CD8-positive, alpha-beta memory T cell (primary cell): ENCODE results near the gene MCM5. TPM values are rescaled to one million over a fixed set of nuclear protein-coding genes. Genes with fewer than 3 reads are reported as not detected.

Source experiments
- CTCF ChIA-PET: fragments of 350-600 bp; sonication (Branson Sonifier 250); formaldehyde crosslinking; loops from one replicate; lab custom pipeline; 2021; ENCODE audit warnings: antibody characterized with exemption; lab: Charles Lee
- POLR2A ChIA-PET: fragments of 350-600 bp; sonication (Branson Sonifier 250); formaldehyde crosslinking; loops from one replicate; lab custom pipeline; 2021; ENCODE audit warnings: antibody characterized with exemption; lab: Charles Lee
- DNase-seq, 5 donors: peaks; one replicate each; pipeline versions ENCODE4 v3.0.0 to v3.0.0-alpha.2; 2020 to 2022; ENCODE audit warnings: mixed read lengths in 1 of 5
- H3K27ac ChIP-seq: one replicate; pipeline ENCODE4 v1.7.0; 2013; ENCODE audit warnings: low read depth, mild to moderate bottlenecking, low read length, moderate library complexity
- H3K27me3 ChIP-seq: 2 replicates; pipeline ENCODE4 v1.7.0; 2013; ENCODE audit warnings: low read length, mild to moderate bottlenecking; ENCODE audit not compliant: insufficient read depth, poor library complexity, severe bottlenecking
- H3K36me3 ChIP-seq: 2 replicates; pipeline ENCODE4 v1.7.0; 2013; ENCODE audit warnings: mild to moderate bottlenecking, low read length, moderate library complexity; ENCODE audit not compliant: insufficient read depth
- H3K4me1 ChIP-seq: 2 replicates; pipeline ENCODE4 v1.7.0; 2013; ENCODE audit warnings: mild to moderate bottlenecking, low read length, moderate library complexity; ENCODE audit not compliant: insufficient read depth
- H3K4me3 ChIP-seq: 2 replicates; pipeline ENCODE4 v1.7.0; 2013; ENCODE audit warnings: mild to moderate bottlenecking, low read length
- H3K9me3 ChIP-seq: 2 replicates; pipeline ENCODE4 v1.7.0; 2013; ENCODE audit warnings: mild to moderate bottlenecking, low read length
- H3K27ac Mint-ChIP-seq, 8 donors: one replicate each; pipeline ENCODE4 v1.8.0; 2020 to 2021; ENCODE audit warnings: mixed read lengths in 8 of 8, mild to moderate bottlenecking in 6 of 8, inconsistent platforms in 3 of 8, moderate library complexity in 3 of 8
- H3K27me3 Mint-ChIP-seq, 2 donors: one replicate each; pipeline ENCODE4 v1.8.0; 2020 to 2021; ENCODE audit warnings: mixed read lengths in 2 of 2, mild to moderate bottlenecking in 1 of 2, moderate library complexity in 1 of 2
- H3K36me3 Mint-ChIP-seq, 3 donors: one replicate each; pipeline ENCODE4 v1.8.0; 2020 to 2021; ENCODE audit warnings: mixed read lengths in 3 of 3, inconsistent platforms in 1 of 3, mild to moderate bottlenecking in 1 of 3
- H3K4me1 Mint-ChIP-seq, 3 donors: one replicate each; pipeline ENCODE4 v1.8.0; 2020 to 2021; ENCODE audit warnings: mixed read lengths in 3 of 3, inconsistent platforms in 1 of 3, mild to moderate bottlenecking in 1 of 3
- H3K4me3 Mint-ChIP-seq, 7 donors: one replicate each; pipeline ENCODE4 v1.8.0; 2020 to 2021; ENCODE audit warnings: mixed read lengths in 7 of 7, mild to moderate bottlenecking in 6 of 7, moderate library complexity in 4 of 7, inconsistent platforms in 2 of 7
- H3K9me3 Mint-ChIP-seq, 5 donors: one replicate each; pipeline ENCODE4 v1.8.0; 2020 to 2022; ENCODE audit warnings: mixed read lengths in 5 of 5, mild to moderate bottlenecking in 3 of 5, moderate library complexity in 2 of 5, inconsistent platforms in 1 of 5
- polyA plus RNA-seq: library from polyadenylated mRNA; unstranded; fragments of 300-500 nt; fragmentation: Illumina TruSeq; gene quantifications from one replicate; pipeline ENCODE4 v1.2.3, GENCODE V29; 2021
- total RNA-seq, 2 experiments: library from RNA; stranded (reverse); gene quantifications; one replicate each; pipeline ENCODE4 v1.2.3, GENCODE V29; 2021

The MCM5 gene
- 100 to 1,000 TPM; 287 to 300 TPM for total RNA-seq
- polyA plus RNA-seq, result 28.4 TPM

DNA sequence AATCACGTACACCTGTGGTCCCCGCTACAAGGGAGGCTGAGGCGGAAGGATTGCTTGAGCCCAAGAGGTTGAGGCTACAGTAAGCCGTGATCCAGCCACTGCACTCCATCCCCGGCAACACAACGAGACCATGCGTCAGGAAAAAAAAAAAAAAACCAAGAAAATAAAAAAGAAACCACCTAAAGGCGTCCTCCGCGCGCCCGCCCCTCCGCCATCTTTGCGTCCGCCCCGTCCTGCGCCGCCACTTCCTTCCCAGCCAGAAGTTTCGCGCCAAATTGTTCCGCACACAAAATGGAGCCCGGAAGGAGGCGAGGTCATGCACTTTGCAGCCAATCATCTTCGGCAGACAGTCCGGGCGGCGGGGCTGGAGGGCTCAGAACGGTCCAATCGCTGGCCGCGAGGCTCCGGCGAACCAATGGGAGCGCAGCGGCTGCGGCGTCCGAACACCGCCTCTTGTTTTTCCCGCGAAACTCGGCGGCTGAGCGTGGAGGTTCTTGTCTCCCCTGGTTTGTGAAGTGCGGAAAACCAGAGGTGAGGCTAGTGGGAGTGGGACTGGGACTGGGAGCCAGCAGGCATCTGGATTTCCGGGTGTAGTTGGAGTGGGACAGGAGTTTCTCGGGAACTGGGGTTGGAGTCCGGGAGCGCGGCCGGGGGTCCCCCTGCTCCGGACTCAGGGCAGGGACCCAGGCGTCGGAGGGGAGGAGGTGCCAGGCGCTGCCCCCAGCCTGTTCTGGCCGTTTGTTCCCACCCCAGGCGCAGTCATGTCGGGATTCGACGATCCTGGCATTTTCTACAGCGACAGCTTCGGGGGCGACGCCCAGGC, at the start of gene MCM5:
Gene MCM5 (plus strand): TSS at position 463 of the 823 bp plus-strand sequence. CDS start 299 bp downstream, at position 762.
- H3K4me3 Mint-ChIP-seq, result peak within 1 kb of the TSS; percentile 97 to 100 (median 99)
- no peaks in the 10 kb centered on the region for H3K9me3 Mint-ChIP-seq
- peaks cover 0 to 7% of the 10 kb centered on the region in 2 donors for H3K27me3 Mint-ChIP-seq
- peaks cover 21 to 33% (median 22%) of the 10 kb centered on the region in 3 donors for H3K4me1 Mint-ChIP-seq
- H3K36me3 Mint-ChIP-seq, result peaks cover 0 to 40% (median 15%) of the 10 kb centered on the region in 3 donors
- Histone ChIP-seq H3K27me3 (no peaks in the 10 kb centered on the region), H3K4me1 (peaks cover 9% of the 10 kb centered on the region), H3K9me3 (no peaks in the 10 kb centered on the region), H3K27ac (peak within 1 kb of the TSS; percentile 74), H3K36me3 (peaks cover 5% of the 10 kb centered on the region), H3K4me3 (peak within 1 kb of the TSS; percentile 75)
- DNase-seq, result peak; percentile 97 to 98 (median 97)
- CTCF ChIA-PET, result no interaction called here
- H3K27ac Mint-ChIP-seq, result peak within 1 kb of the TSS; percentile 87 to 99 (median 96)
- POLR2A ChIA-PET, result no interaction called here

- H3K36me3 Mint-ChIP-seq, result peaks cover 0 to 15% (median 0%) of the 10 kb centered on the region in 3 donors
- H3K27me3 Mint-ChIP-seq, result peaks cover 5 to 19% of the 10 kb centered on the region in 2 donors
- ChIA-PET CTCF (interaction anchor here (0.6 to 3.5 kb wide), 22 partner anchors 10 to 774 kb away, joined by 3 to 37 read pairs (median 3); partner anchors contain the start of gene TOM1), POLR2A (interaction anchor here (1.0 kb wide), 1 partner anchor 51 kb away, joined by 3 read pairs; the partner anchor contains the start of gene TOM1)
- H3K36me3 ChIP-seq, result no peaks in the 10 kb centered on the region
- H3K4me3 Mint-ChIP-seq, result peak overlapping the region; percentile 55 to 92 (median 82)
- H3K4me1 ChIP-seq, result peaks cover 16% of the 10 kb centered on the region
- H3K27me3 ChIP-seq, result no peaks in the 10 kb centered on the region
- no peaks in the 10 kb centered on the region for H3K9me3 ChIP-seq
- DNase-seq, result peak; percentile 74 to 89 (median 80)
- peak overlapping the region; percentile 74 for H3K4me3 ChIP-seq
- no peaks in the 10 kb centered on the region for H3K9me3 Mint-ChIP-seq
- H3K27ac Mint-ChIP-seq, result peak overlapping the region in 6 of 8 donors; percentile 4 to 83 (median 42)
- peaks cover 16 to 31% (median 16%) of the 10 kb centered on the region in 3 donors for H3K4me1 Mint-ChIP-seq
- peak overlapping the region; percentile 27 for H3K27ac ChIP-seq
Measured at GRCh38 chr22:35350539-35351503, 49.1 kb upstream of the MCM5 start.

DNA sequence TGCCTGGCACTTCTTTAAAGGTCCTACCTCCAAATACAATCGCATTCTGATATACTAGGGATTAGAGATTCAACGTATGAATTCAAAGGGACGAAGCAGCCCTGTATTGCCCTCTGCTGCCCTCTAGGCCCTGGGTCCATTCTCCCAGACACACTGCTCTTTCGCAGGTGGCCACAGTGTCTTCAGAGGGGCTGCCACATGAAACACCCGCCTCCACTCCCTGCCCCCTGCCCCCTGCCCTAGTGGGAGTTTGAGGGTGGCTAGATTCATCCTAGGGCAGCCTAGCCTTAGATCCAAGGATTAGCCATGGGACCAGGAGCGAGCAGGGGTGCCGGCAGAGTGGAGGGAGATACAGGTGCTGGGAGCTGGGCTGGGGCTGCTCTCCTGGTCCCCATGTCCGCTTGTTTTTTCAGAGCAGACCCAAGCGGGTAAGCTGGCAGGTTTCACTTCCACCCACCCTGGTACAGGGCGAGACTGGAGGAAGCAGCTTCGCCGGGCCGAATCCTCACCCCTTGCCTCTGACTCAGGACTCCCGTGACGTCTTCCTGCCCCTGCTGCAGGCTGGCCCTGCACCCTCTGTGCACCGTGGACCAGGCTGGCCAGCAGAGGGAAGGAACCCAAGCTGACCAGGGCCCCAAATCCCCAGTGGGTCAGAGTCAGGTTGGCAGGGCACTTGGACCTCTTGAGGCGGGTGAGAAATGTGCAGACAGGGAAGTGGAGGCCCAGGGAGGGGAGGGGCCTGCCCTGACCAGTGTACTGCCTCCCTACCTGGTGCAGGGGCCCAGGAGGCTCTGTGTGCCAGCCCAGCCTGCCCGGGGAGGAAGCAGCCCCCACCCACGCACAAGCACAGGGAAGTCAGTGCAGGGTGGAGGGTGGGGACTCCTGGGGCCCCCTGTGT, 47.5 kb upstream of the MCM5 start:
- H3K4me3 Mint-ChIP-seq, result peak overlapping the region in 4 of 7 donors; percentile 16 to 68 (median 38)
- Histone ChIP-seq H3K4me3 (no peak overlapping the region), H3K27me3 (no peaks in the 10 kb centered on the region), H3K9me3 (no peaks in the 10 kb centered on the region), H3K36me3 (no peaks in the 10 kb centered on the region), H3K4me1 (peaks cover 16% of the 10 kb centered on the region), H3K27ac (no peak overlapping the region)
- peaks cover 16 to 31% (median 16%) of the 10 kb centered on the region in 3 donors for H3K4me1 Mint-ChIP-seq
- ChIA-PET CTCF (interaction anchor here (0.9 to 1.3 kb wide), 4 partner anchors 38 to 772 kb away, joined by 3 read pairs; no protein-coding TSS in a partner anchor), POLR2A (no interaction called here)
- H3K27me3 Mint-ChIP-seq, result peaks cover 6 to 25% of the 10 kb centered on the region in 2 donors
- no peaks in the 10 kb centered on the region for H3K9me3 Mint-ChIP-seq
- DNase-seq, result no peak
- peaks cover 0 to 4% (median 0%) of the 10 kb centered on the region in 3 donors for H3K36me3 Mint-ChIP-seq
- peak overlapping the region in 4 of 8 donors; percentile 24 to 84 (median 62) for H3K27ac Mint-ChIP-seq

DNA sequence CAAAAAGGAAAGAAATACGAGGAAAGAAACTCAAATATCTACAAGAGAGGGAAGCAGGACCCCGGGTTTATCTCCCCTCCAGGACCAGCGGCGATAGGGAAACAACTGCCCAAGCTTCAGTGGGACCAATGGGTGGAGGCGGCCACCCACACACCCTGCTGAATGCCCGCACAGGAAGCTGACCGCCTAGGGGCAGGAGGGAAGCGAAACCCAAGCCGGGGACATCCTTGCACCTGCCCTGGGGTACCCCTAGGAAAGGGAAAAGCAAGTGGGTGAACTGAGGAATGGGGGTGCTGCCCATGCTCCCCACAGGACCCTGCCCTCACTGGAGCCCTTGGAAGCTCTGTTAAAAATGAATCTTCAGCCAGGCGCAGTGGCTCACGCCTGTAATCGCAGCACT, 46.6 kb upstream of the MCM5 start:
- Mint-ChIP-seq H3K4me1 (peaks cover 16 to 31% (median 16%) of the 10 kb centered on the region in 3 donors), H3K4me3 (no peak overlapping the region), H3K9me3 (no peaks in the 10 kb centered on the region), H3K36me3 (no peaks in the 10 kb centered on the region), H3K27ac (peak overlapping the region in 1 of 8 donors; percentile 70), H3K27me3 (peaks cover 9 to 28% of the 10 kb centered on the region in 2 donors)
- no peak for DNase-seq
- H3K4me1 ChIP-seq, result peaks cover 16% of the 10 kb centered on the region
- H3K4me3 ChIP-seq, result no peak overlapping the region
- no peaks in the 10 kb centered on the region for H3K9me3 ChIP-seq
- POLR2A ChIA-PET, result no interaction called here
- H3K27me3 ChIP-seq, result no peaks in the 10 kb centered on the region
- CTCF ChIA-PET, result interaction anchor here (1.0 kb wide), 1 partner anchor 230 kb away, joined by 3 read pairs; no protein-coding TSS in a partner anchor
- H3K36me3 ChIP-seq, result no peaks in the 10 kb centered on the region
- H3K27ac ChIP-seq, result no peak overlapping the region

GRCh38 chr22:35354068-35354467, 45.9 kb upstream of the MCM5 start:
- Histone ChIP-seq H3K4me3 (no peak overlapping the region), H3K27me3 (no peaks in the 10 kb centered on the region), H3K4me1 (peaks cover 16% of the 10 kb centered on the region), H3K9me3 (no peaks in the 10 kb centered on the region), H3K27ac (no peak overlapping the region), H3K36me3 (no peaks in the 10 kb centered on the region)
- Mint-ChIP-seq H3K36me3 (no peaks in the 10 kb centered on the region), H3K9me3 (no peaks in the 10 kb centered on the region), H3K4me1 (peaks cover 16 to 31% (median 16%) of the 10 kb centered on the region in 3 donors), H3K27me3 (peaks cover 9 to 28% of the 10 kb centered on the region in 2 donors), H3K4me3 (no peak overlapping the region), H3K27ac (no peak overlapping the region)
- CTCF ChIA-PET, result no interaction called here
- DNase-seq, result no peak
- POLR2A ChIA-PET, result no interaction called here

GRCh38 chr22:35357883-35358621, 41.9 kb upstream of the MCM5 start:
- Mint-ChIP-seq H3K4me1 (peaks cover 0 to 2% (median 0%) of the 10 kb centered on the region in 3 donors), H3K27ac (no peak overlapping the region), H3K9me3 (no peaks in the 10 kb centered on the region), H3K36me3 (no peaks in the 10 kb centered on the region), H3K4me3 (no peak overlapping the region), H3K27me3 (peaks cover 6 to 25% of the 10 kb centered on the region in 2 donors)
- Histone ChIP-seq H3K9me3 (no peaks in the 10 kb centered on the region), H3K4me3 (no peak overlapping the region), H3K27ac (no peak overlapping the region), H3K4me1 (no peaks in the 10 kb centered on the region), H3K36me3 (no peaks in the 10 kb centered on the region), H3K27me3 (no peaks in the 10 kb centered on the region)
- ChIA-PET CTCF (interaction anchor here (0.5 kb wide), 1 partner anchor 78 kb away, joined by 4 read pairs; no protein-coding TSS in a partner anchor), POLR2A (interaction anchor here (1.0 kb wide), 1 partner anchor 33 kb away, joined by 3 read pairs; no protein-coding TSS in a partner anchor)
- no peak for DNase-seq
